HCT116 (cell line): ENCODE data around the gene CFAP77. TPM values are rescaled to one million over a fixed set of nuclear protein-coding genes. Genes with fewer than 3 reads are reported as not detected.

Source experiments
- ATAC-seq: fragments of 200-7000 bp; cut with Tn5 transposase; 2 replicates; pipeline ENCODE4 v1.9.1; 2020; ENCODE audit warnings: mild to moderate bottlenecking, moderate library complexity
- BruUV-seq: library from RNA; stranded (reverse); fragments of 400-500 nt; replicated peaks from 2 replicates; lab custom pipeline; 2021; lab: Mats Ljungman, UMichigan
- CTCF ChIA-PET: fragments of 300-600 bp; sonication (Branson Sonifier 250); formaldehyde crosslinking; loops from one replicate; lab custom pipeline; 2021; ENCODE audit warnings: antibody characterized with exemption; lab: Charles Lee
- POLR2A ChIA-PET: fragments of 300-600, 350-600 bp; sonication (Branson Sonifier 250); formaldehyde crosslinking; loops from one replicate; lab custom pipeline; 2021; ENCODE audit warnings: antibody characterized with exemption; lab: Charles Lee
- RAD21 ChIA-PET, 2 experiments: fragments of 300-600 bp; sonication (Branson Sonifier 250); formaldehyde crosslinking; loops; one replicate each; lab custom pipeline; 2023; ENCODE audit warnings: low total read pairs in 2 of 2; ENCODE audit not compliant: uncharacterized antibody in 2 of 2, unreplicated experiment in 2 of 2, low non-redundant PET in 1 of 2; lab: Charles Lee
- DNase-seq: peaks from one replicate; pipeline ENCODE4 v3.0.0-alpha.2; 2010; ENCODE audit warnings: low read depth, low spot score
- H2AFZ ChIP-seq: fragments of 200-600 bp; shearing (Covaris generic), sonication (generic); 2 replicates; pipeline ENCODE4 v1.6.1; 2017; ENCODE audit warnings: low read depth, mixed run types, mixed read lengths, antibody characterized with exemption, low read length; ENCODE audit not compliant: poor library complexity, severe bottlenecking
- H3K27ac ChIP-seq: 2 replicates; pipeline ENCODE4 v1.5.1; 2012; ENCODE audit warnings: low read depth, low read length
- H3K27me3 ChIP-seq: fragments of 200-600 bp; sonication (generic); 2 replicates; pipeline ENCODE4 v1.6.1; 2016; ENCODE audit warnings: mixed run types, low read length, mixed read lengths; ENCODE audit not compliant: insufficient read depth
- H3K36me3 ChIP-seq, 2 experiments: fragments of 200-500 bp in 1 of 2; fragments of 200-600 bp in 1 of 2; sonication (Bioruptor generic) in 1 of 2; sonication (generic) in 1 of 2; 2 replicates each; pipeline versions ENCODE4 v1.5.1 to v1.6.1; 2014 to 2016; ENCODE audit warnings: low read length in 2 of 2, inconsistent platforms in 1 of 2, mixed read lengths in 1 of 2, mixed run types in 1 of 2; ENCODE audit not compliant: insufficient read depth in 2 of 2, control insufficient read depth in 1 of 2
- H3K4me1 ChIP-seq, 2 experiments: fragments of 200-600 bp in 1 of 2; sonication (generic) in 1 of 2; 2 replicates each; pipeline versions ENCODE4 v1.5.1 to v1.6.1; 2012 to 2017; ENCODE audit warnings: low read length in 2 of 2, inconsistent platforms in 1 of 2, mild to moderate bottlenecking in 1 of 2, mixed read lengths in 1 of 2, mixed run types in 1 of 2, moderate library complexity in 1 of 2; ENCODE audit not compliant: insufficient read depth in 2 of 2, control insufficient read depth in 1 of 2
- H3K4me2 ChIP-seq: fragments of 200-600 bp; sonication (generic); 2 replicates; pipeline ENCODE4 v1.6.1; 2017; ENCODE audit warnings: mixed run types, low read length, mixed read lengths
- H3K4me3 ChIP-seq, 2 experiments: fragments of 200-600 bp in 1 of 2; sonication (generic) in 1 of 2; replicated peaks in 1 of 2; 2 replicates each; pipeline ENCODE4 v1.5.1; 2011 to 2016; ENCODE audit warnings: low read length in 2 of 2, control low read depth in 1 of 2, low read depth in 1 of 2, mild to moderate bottlenecking in 1 of 2, mixed read lengths in 1 of 2, mixed run types in 1 of 2
- H3K79me2 ChIP-seq: fragments of 200-600 bp; sonication (generic); 2 replicates; pipeline ENCODE4 v1.6.1; 2017; ENCODE audit warnings: mild to moderate bottlenecking, mixed run types, low read length, moderate library complexity, mixed read lengths; ENCODE audit not compliant: insufficient read depth
- H3K9ac ChIP-seq: fragments of 200-600 bp; sonication (generic); 2 replicates; pipeline ENCODE4 v1.6.1; 2016; ENCODE audit warnings: low read length, mixed read lengths
- H3K9me2 ChIP-seq: fragments of 200-600 bp; sonication (generic), shearing (Covaris generic); 2 replicates; pipeline ENCODE4 v1.6.1; 2017; ENCODE audit warnings: mixed run types, mild to moderate bottlenecking, moderate library complexity; ENCODE audit not compliant: insufficient read depth
- H3K9me3 ChIP-seq, 2 experiments: fragments of 200-500 bp in 1 of 2; fragments of 200-600 bp in 1 of 2; sonication (Bioruptor generic) in 1 of 2; sonication (generic) in 1 of 2; 2 replicates each; pipeline ENCODE4 v1.6.1; 2014 to 2017; ENCODE audit warnings: low read length in 2 of 2, mixed read lengths in 2 of 2, inconsistent platforms in 1 of 2, low read depth in 1 of 2, mild to moderate bottlenecking in 1 of 2, mixed run types in 1 of 2, moderate library complexity in 1 of 2; ENCODE audit not compliant: control insufficient read depth in 1 of 2, insufficient read depth in 1 of 2
- H4K20me1 ChIP-seq: fragments of 200-600 bp; sonication (generic), shearing (Covaris generic); 2 replicates; pipeline ENCODE4 v1.6.1; 2017; ENCODE audit warnings: mixed run types, mild to moderate bottlenecking, moderate library complexity; ENCODE audit not compliant: insufficient read depth
- ATF3 ChIP-seq: IDR thresholded peaks from 2 replicates; pipeline ENCODE4 v1.6.1; 2012
- CEBPB ChIP-seq: IDR thresholded peaks from 2 replicates; pipeline ENCODE4 v1.6.1; 2012; ENCODE audit warnings: low read depth
- EZH2phosphoT487 ChIP-seq: fragments of 200-600 bp; IDR thresholded peaks from 2 replicates; pipeline ENCODE4 v1.6.1; 2018; ENCODE audit warnings: antibody characterized with exemption, borderline replicate concordance
- JUND ChIP-seq: IDR thresholded peaks from 2 replicates; pipeline ENCODE4 v1.6.1; 2012
- POLR2AphosphoS5 ChIP-seq: IDR thresholded peaks from 2 replicates; pipeline ENCODE4 v1.6.1; 2011; ENCODE audit warnings: mild to moderate bottlenecking, low read depth, low read length, moderate library complexity
- ZFX ChIP-seq: fragments of 450-650 bp; IDR thresholded peaks from 2 replicates; pipeline ENCODE4 v1.6.1; 2017
- intact Hi-C: fragments of 100-400 bp; cut with micrococcal nuclease; formaldehyde crosslinking; loops from 2 replicates; pipeline ENCODE4 v1.10.0; 2022
- total RNA-seq: library from RNA; stranded (reverse); gene quantifications from one replicate; pipeline ENCODE4 v1.2.1, GENCODE V29; 2021; ENCODE audit not compliant: unreplicated experiment
- TF ChIP-seq, protein P1 (sequence below): IDR thresholded peaks from 2 replicates; pipeline ENCODE4 v1.6.1; 2012; ENCODE audit warnings: low read depth

Gene CFAP77
- total RNA-seq, 1 experiment from 2014 or later = 0.98 TPM

DNA sequence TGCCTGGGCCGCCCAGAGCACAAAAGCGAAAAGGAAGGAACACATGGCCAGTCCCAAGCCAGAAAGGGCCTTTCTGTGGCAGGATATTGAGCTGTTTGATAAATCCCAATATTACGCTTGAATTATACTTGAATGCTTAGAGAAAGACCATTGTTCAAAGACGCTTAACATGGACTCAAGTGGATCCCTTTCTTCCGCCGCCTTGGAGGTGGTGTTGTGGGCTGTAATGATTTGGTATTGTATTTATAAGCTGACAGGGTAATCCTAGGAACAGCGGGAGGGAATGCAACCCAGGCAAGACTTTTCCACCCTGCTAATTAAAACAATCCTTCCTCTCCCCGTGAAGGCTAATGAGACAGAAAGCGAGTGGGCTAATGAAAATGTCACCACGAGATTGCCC is 24.9 kb downstream of the CFAP77 start (continued):
- TF ChIP-seq POLR2AphosphoS5 = no peak
- TF ChIP-seq, all 23 proteins: peak for 0

DNA sequence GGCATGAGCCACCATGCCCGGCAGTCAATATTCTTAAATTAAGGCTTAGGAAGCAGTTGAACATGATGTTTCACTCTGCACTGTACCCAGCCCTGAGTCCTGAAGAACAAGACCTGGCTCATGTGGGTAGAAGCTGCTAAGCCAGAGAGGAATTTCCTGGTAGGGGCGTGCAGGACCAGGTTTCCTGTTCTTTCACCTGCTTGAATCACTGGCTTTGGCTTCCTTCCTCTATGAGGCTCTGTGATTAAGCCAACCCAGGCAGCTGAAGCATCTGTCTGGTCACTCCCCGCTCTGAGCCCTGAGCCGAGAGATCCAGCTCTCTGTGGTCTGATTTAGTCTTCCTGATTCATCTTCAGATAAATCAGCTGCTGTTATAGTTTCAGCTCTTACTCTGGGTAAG is 29.1 kb downstream of the CFAP77 start:
- H3K4me1 ChIP-seq = no peaks in the 10 kb centered on the region
- H2AFZ ChIP-seq = no peak overlapping the region
- no peaks in the 10 kb centered on the region for H3K9me2 ChIP-seq
- ChIA-PET POLR2A (no interaction called here), RAD21 (interaction anchor here in 1 of 2 experiments (0.7 kb wide), 1 partner anchor 21 kb away, joined by 3 read pairs; no protein-coding TSS in a partner anchor), CTCF (no interaction called here)
- no peak overlapping the region for H3K9ac ChIP-seq
- intact Hi-C loops = no loop called here
- H3K9me3 ChIP-seq = no peaks in the 10 kb centered on the region
- ATAC-seq = no peak
- no peak overlapping the region for H3K4me2 ChIP-seq
- no peaks in the 10 kb centered on the region for H3K36me3 ChIP-seq
- no peaks in the 10 kb centered on the region; the same call in 1 of the 2 replicates for H3K27me3 ChIP-seq
- no peak overlapping the region for H3K4me3 ChIP-seq
- no peaks in the 10 kb centered on the region for H4K20me1 ChIP-seq
- no peak for DNase-seq
- TF ChIP-seq POLR2AphosphoS5 (no peak), ZFX (no peak), EZH2phosphoT487 (no peak), ATF3 (no peak), CEBPB (no peak), JUND (no peak)
- TF ChIP-seq, protein P1, sequence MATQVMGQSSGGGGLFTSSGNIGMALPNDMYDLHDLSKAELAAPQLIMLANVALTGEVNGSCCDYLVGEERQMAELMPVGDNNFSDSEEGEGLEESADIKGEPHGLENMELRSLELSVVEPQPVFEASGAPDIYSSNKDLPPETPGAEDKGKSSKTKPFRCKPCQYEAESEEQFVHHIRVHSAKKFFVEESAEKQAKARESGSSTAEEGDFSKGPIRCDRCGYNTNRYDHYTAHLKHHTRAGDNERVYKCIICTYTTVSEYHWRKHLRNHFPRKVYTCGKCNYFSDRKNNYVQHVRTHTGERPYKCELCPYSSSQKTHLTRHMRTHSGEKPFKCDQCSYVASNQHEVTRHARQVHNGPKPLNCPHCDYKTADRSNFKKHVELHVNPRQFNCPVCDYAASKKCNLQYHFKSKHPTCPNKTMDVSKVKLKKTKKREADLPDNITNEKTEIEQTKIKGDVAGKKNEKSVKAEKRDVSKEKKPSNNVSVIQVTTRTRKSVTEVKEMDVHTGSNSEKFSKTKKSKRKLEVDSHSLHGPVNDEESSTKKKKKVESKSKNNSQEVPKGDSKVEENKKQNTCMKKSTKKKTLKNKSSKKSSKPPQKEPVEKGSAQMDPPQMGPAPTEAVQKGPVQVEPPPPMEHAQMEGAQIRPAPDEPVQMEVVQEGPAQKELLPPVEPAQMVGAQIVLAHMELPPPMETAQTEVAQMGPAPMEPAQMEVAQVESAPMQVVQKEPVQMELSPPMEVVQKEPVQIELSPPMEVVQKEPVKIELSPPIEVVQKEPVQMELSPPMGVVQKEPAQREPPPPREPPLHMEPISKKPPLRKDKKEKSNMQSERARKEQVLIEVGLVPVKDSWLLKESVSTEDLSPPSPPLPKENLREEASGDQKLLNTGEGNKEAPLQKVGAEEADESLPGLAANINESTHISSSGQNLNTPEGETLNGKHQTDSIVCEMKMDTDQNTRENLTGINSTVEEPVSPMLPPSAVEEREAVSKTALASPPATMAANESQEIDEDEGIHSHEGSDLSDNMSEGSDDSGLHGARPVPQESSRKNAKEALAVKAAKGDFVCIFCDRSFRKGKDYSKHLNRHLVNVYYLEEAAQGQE = no peak
- no peak overlapping the region for H3K27ac ChIP-seq
- no peaks in the 10 kb centered on the region for H3K79me2 ChIP-seq
- no TSS peak for BruUV-seq
